Measurements from ENCODE around the gene LRWD1. TPM values are rescaled to one million over a fixed set of nuclear protein-coding genes. Genes with fewer than 3 reads are reported as not detected.

Gene LRWD1
- total RNA-seq, 1 experiment from 2014 or later: 48.5 TPM

DNA sequence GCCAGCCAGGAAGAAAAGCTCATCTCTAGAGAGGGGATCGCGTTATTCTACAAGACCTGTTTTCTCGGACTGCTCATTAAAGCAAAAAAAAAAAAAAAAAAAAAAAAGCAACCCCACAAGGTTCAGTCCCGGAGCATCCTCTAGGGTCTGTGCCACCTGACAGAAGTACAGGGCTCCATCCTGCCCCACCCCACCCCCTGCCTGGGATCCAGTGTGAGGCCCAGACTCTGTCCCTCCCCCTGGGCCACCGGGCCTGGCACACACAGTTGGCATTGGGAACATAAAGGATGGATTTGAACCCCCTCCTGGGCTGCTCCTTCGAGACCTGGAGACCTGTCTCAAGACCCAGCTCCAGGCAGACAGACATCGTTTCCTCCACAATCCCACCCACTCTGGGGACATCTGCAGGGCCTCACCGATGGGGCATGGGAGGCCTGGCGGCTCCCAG lies 30.7 kb upstream of the LRWD1 start:
- peak overlapping the region; percentile 85 for H3K4me3 ChIP-seq (ENCODE audit: low read depth, low read length, poor library complexity, severe bottlenecking)
- intact Hi-C loops (cut with micrococcal nuclease; ENCODE audit: unreplicated experiment): no loop called here
- no peaks in the 10 kb centered on the region for H3K36me3 ChIP-seq (ENCODE audit: insufficient read depth, low read length, poor library complexity, severe bottlenecking)
- POLR2A ChIA-PET (ENCODE audit: low non-redundant PET): no interaction called here
- H3K9me3 ChIP-seq (ENCODE audit: low read depth, low read length, poor library complexity, severe bottlenecking): no peaks in the 10 kb centered on the region
- peaks cover 33% of the 10 kb centered on the region for H3K4me1 ChIP-seq (ENCODE audit: insufficient read depth, low read length, poor library complexity, severe bottlenecking)
- CTCF ChIA-PET: interaction anchor here (0.6 kb wide), 1 partner anchor 154 kb away, joined by 5 read pairs; no protein-coding TSS in a partner anchor
- no peak for TF ChIP-seq EZH2 (IDR thresholded peaks at IDR 0.05; ENCODE audit: borderline replicate concordance, low read depth, low read length, poor library complexity, severe bottlenecking)
- TF ChIP-seq, protein P1, sequence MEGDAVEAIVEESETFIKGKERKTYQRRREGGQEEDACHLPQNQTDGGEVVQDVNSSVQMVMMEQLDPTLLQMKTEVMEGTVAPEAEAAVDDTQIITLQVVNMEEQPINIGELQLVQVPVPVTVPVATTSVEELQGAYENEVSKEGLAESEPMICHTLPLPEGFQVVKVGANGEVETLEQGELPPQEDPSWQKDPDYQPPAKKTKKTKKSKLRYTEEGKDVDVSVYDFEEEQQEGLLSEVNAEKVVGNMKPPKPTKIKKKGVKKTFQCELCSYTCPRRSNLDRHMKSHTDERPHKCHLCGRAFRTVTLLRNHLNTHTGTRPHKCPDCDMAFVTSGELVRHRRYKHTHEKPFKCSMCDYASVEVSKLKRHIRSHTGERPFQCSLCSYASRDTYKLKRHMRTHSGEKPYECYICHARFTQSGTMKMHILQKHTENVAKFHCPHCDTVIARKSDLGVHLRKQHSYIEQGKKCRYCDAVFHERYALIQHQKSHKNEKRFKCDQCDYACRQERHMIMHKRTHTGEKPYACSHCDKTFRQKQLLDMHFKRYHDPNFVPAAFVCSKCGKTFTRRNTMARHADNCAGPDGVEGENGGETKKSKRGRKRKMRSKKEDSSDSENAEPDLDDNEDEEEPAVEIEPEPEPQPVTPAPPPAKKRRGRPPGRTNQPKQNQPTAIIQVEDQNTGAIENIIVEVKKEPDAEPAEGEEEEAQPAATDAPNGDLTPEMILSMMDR (conservative IDR thresholded peaks at IDR 0.05; ENCODE audit: low read depth, low read length): no peak
- BruUV-seq (replicated peaks): TSS peak; percentile 48
- DNase-seq (ENCODE audit: low spot score): no peak
- peak overlapping the region; percentile 62 for H3K27ac ChIP-seq (ENCODE audit: low read depth, low read length, poor library complexity, severe bottlenecking)
- no peaks in the 10 kb centered on the region for H3K27me3 ChIP-seq (replicated peaks; ENCODE audit: insufficient read depth, low read depth, low read length, poor library complexity)

DNA sequence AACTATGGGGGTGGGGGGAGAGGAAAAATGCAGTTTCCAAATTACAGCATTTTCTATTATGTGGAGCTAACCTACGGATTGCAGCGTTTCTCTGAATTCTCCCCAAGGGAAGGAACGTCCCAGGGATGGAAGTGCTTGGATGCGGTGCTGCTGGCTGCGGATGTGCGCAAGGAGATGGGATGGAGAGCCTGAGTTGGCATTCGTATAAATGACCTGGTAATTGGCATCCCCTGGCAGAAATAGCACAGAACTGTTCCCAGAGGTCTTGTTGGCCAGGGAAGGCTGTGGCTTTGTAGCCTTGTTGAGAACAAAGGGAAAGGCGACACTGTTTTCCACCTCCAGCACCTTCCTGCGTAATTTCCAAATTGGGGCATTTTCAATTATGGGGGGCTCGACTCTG lies 28.7 kb upstream of the LRWD1 start:
- BruUV-seq (replicated peaks): TSS peak; percentile 21
- Histone ChIP-seq H3K4me3 (ENCODE audit: low read depth, low read length, poor library complexity, severe bottlenecking) (no peak overlapping the region), H3K4me1 (ENCODE audit: insufficient read depth, low read length, poor library complexity, severe bottlenecking) (peaks cover 30% of the 10 kb centered on the region), H3K27ac (ENCODE audit: low read depth, low read length, poor library complexity, severe bottlenecking) (no peak overlapping the region), H3K36me3 (ENCODE audit: insufficient read depth, low read length, poor library complexity, severe bottlenecking) (no peaks in the 10 kb centered on the region), H3K27me3 (replicated peaks; ENCODE audit: insufficient read depth, low read depth, low read length, poor library complexity) (no peaks in the 10 kb centered on the region), H3K9me3 (ENCODE audit: low read depth, low read length, poor library complexity, severe bottlenecking) (no peaks in the 10 kb centered on the region)
- intact Hi-C loops (cut with micrococcal nuclease; ENCODE audit: unreplicated experiment): no loop called here
- no peak for DNase-seq (ENCODE audit: low spot score)
- ChIA-PET CTCF (no interaction called here), POLR2A (ENCODE audit: low non-redundant PET) (interaction anchor here (0.6 kb wide), 1 partner anchor 616 kb away, joined by 3 read pairs; no protein-coding TSS in a partner anchor)
- no peak for TF ChIP-seq EZH2 (IDR thresholded peaks at IDR 0.05; ENCODE audit: borderline replicate concordance, low read depth, low read length, poor library complexity, severe bottlenecking)
- TF ChIP-seq, protein P1 (conservative IDR thresholded peaks at IDR 0.05; ENCODE audit: low read depth, low read length): no peak

DNA sequence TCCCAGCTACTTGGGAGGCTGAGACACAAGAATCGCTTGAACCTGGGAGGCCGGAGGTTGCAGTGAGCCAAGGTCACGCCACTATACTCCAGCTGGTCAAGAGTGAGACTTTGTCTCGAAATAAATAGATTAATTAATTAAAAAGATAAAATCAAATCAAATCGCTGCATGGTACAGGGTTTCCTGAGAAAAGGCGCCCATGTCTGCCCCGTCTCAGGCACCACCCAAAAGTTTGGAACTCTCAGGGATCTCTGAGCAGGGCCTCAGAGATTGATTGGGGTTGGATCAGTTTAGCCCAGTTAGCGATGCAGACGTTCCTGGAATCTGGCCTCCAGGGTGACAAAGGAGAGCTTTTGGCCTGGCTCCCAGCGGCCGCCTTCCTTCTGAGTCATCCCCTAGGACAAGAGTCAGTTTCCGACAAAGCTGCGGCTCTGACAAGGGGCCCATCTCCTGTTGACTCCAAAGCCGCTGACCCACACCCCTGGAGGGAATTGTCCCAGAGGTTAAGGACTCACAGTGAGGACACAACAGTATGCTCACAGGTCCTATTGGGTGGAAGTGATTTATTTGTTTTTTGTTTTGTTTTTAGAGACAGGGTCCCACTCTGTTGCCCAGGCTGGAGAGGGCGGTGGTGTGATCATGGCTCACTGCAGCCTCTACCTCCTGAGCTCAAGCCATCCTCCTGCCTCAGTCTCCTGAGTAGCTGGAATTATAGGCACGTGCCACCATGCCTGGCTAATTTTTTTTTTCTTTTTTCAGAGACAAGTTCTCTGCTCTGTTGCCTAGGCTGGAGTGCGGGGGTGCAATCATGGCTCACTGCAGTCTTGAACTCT lies 24.6 kb upstream of the LRWD1 start:
- ChIA-PET POLR2A (ENCODE audit: low non-redundant PET) (interaction anchor here (0.6 kb wide), 1 partner anchor 789 kb away, joined by 9 read pairs; no protein-coding TSS in a partner anchor), CTCF (no interaction called here)
- BruUV-seq (replicated peaks): no TSS peak
- no peak overlapping the region for H3K27ac ChIP-seq (ENCODE audit: low read depth, low read length, poor library complexity, severe bottlenecking)
- H3K9me3 ChIP-seq (ENCODE audit: low read depth, low read length, poor library complexity, severe bottlenecking): no peaks in the 10 kb centered on the region
- no peak for TF ChIP-seq EZH2 (IDR thresholded peaks at IDR 0.05; ENCODE audit: borderline replicate concordance, low read depth, low read length, poor library complexity, severe bottlenecking)
- TF ChIP-seq, protein P1 (conservative IDR thresholded peaks at IDR 0.05; ENCODE audit: low read depth, low read length): no peak
- no peaks in the 10 kb centered on the region for H3K4me1 ChIP-seq (ENCODE audit: insufficient read depth, low read length, poor library complexity, severe bottlenecking)
- H3K36me3 ChIP-seq (ENCODE audit: insufficient read depth, low read length, poor library complexity, severe bottlenecking): no peaks in the 10 kb centered on the region
- DNase-seq (ENCODE audit: low spot score): no peak
- no peak overlapping the region for H3K4me3 ChIP-seq (ENCODE audit: low read depth, low read length, poor library complexity, severe bottlenecking)
- intact Hi-C loops (cut with micrococcal nuclease; ENCODE audit: unreplicated experiment): no loop called here
- H3K27me3 ChIP-seq (replicated peaks; ENCODE audit: insufficient read depth, low read depth, low read length, poor library complexity): no peaks in the 10 kb centered on the region

All from A673 (cell line).